GM12878 (cell line): ENCODE data around the gene FOXP1. TPM values are rescaled to one million over a fixed set of nuclear protein-coding genes. Genes with fewer than 3 reads are reported as not detected.

Source experiments
- ATAC-seq: fragments of 200-7000 bp; cut with Tn5 transposase; 3 replicates; pipeline ENCODE4 v1.9.1; 2020; ENCODE audit warnings: mild to moderate bottlenecking, moderate library complexity
- BruUV-seq: library from RNA; stranded (reverse); fragments of 400-500 nt; replicated peaks from 2 replicates; lab custom pipeline; 2021; lab: Mats Ljungman, UMichigan
- CTCF ChIA-PET: fragments of 300-600 bp; sonication (Branson Sonifier 250); formaldehyde crosslinking; extraction: SDS; loops from one replicate; lab custom pipeline; 2021; ENCODE audit warnings: inconsistent platforms; lab: Yijun Ruan, JAX
- POLR2A ChIA-PET: fragments of 350-600 bp; formaldehyde crosslinking; extraction: SDS; loops from one replicate; lab custom pipeline; 2021; ENCODE audit warnings: inconsistent platforms; lab: Charles Lee
- RAD21 ChIA-PET: fragments of 300-600 bp; sonication (Branson Sonifier 250); formaldehyde crosslinking; loops from one replicate; lab custom pipeline; 2023; ENCODE audit warnings: antibody characterized with exemption; ENCODE audit not compliant: unreplicated experiment; lab: Charles Lee
- SMC1A ChIA-PET: fragments of 300-600 bp; sonication (Branson Sonifier 250); formaldehyde crosslinking; loops from one replicate; lab custom pipeline; 2023; ENCODE audit not compliant: unreplicated experiment, uncharacterized antibody; lab: Charles Lee
- DNase-seq: peaks from one replicate; pipeline ENCODE4 v3.0.0-alpha.2; 2011; ENCODE audit warnings: low read depth, low spot score
- FAIRE-seq: peaks from 3 replicates; lab custom pipeline; 2011; peaks lifted over from hg19 to GRCh38; lab: Jason Lieb, UNC
- H2AFZ ChIP-seq: 2 replicates; pipeline ENCODE4 v1.6.0; 2011; ENCODE audit warnings: low read depth, low read length, control low read depth; ENCODE audit not compliant: control insufficient read depth
- H3K27ac ChIP-seq: 2 replicates; pipeline ENCODE4 v1.5.1; 2011; ENCODE audit warnings: control low read depth; ENCODE audit not compliant: control insufficient read depth, insufficient read depth
- H3K27me3 ChIP-seq, 2 experiments: replicated peaks in 1 of 2; 2 replicates each; pipeline versions ENCODE4 v1.6.0 to v1.6.1; 2011; ENCODE audit warnings: low read length in 1 of 2; ENCODE audit not compliant: control insufficient read depth in 2 of 2, insufficient read depth in 2 of 2
- H3K36me3 ChIP-seq, 2 experiments: 2 replicates each; pipeline ENCODE4 v1.5.1; 2011; ENCODE audit warnings: low read length in 1 of 2; ENCODE audit not compliant: control insufficient read depth in 2 of 2, insufficient read depth in 2 of 2
- H3K4me1 ChIP-seq: 2 replicates; pipeline ENCODE4 v1.6.1; 2011; ENCODE audit warnings: mild to moderate bottlenecking, low read length, moderate library complexity, mixed read lengths; ENCODE audit not compliant: control insufficient read depth, insufficient read depth
- H3K4me2 ChIP-seq: 2 replicates; pipeline ENCODE4 v1.6.0; 2011; ENCODE audit warnings: control low read depth; ENCODE audit not compliant: control insufficient read depth, insufficient read depth
- H3K4me3 ChIP-seq: fragments of 200-600 bp; sonication (generic); 2 replicates; pipeline ENCODE4 v1.5.1; 2016
- H3K79me2 ChIP-seq: 2 replicates; pipeline ENCODE4 v1.6.0; 2011; ENCODE audit warnings: low read length; ENCODE audit not compliant: control insufficient read depth, insufficient read depth
- H3K9ac ChIP-seq: 2 replicates; pipeline ENCODE4 v1.8.0; 2011; ENCODE audit warnings: low read length, control low read depth, mixed read lengths; ENCODE audit not compliant: control insufficient read depth, insufficient read depth
- H3K9me3 ChIP-seq: replicated peaks from 3 replicates; pipeline ENCODE4 v1.5.1; 2011; ENCODE audit warnings: mild to moderate bottlenecking, low read length; ENCODE audit not compliant: control insufficient read depth, insufficient read depth
- H4K20me1 ChIP-seq: 2 replicates; pipeline ENCODE4 v1.6.0; 2011; ENCODE audit not compliant: control insufficient read depth, insufficient read depth
- ATF2 ChIP-seq: IDR thresholded peaks from 2 replicates; pipeline ENCODE4 v1.6.1; 2012; ENCODE audit warnings: low read length, inconsistent platforms
- CBFB ChIP-seq: IDR thresholded peaks from 2 replicates; pipeline ENCODE4 v1.6.1; 2016; ENCODE audit warnings: antibody characterized with exemption, low read depth
- IKZF1 ChIP-seq: fragments of 450-650 bp; conservative IDR thresholded peaks from 2 replicates; pipeline ENCODE4 v1.6.1; 2017; ENCODE audit warnings: antibody characterized with exemption, mild to moderate bottlenecking
- KLF5 ChIP-seq: fragments of 450-650 bp; IDR thresholded peaks from 2 replicates; pipeline ENCODE4 v1.6.1; 2014; ENCODE audit warnings: mild to moderate bottlenecking; ENCODE audit not compliant: partially characterized antibody
- MAX ChIP-seq: IDR thresholded peaks from 2 replicates; pipeline ENCODE4 v1.6.1; 2012; ENCODE audit warnings: low read depth, low read length, improper control_type of control experiment
- MTA3 ChIP-seq: IDR thresholded peaks from 2 replicates; pipeline ENCODE4 v1.6.1; 2012; ENCODE audit warnings: low read length, inconsistent platforms, borderline replicate concordance
- NR2C1 ChIP-seq: fragments of 450-650 bp; IDR thresholded peaks from 2 replicates; pipeline ENCODE4 v1.6.1; 2017; ENCODE audit warnings: antibody characterized with exemption, mild to moderate bottlenecking, moderate library complexity
- RAD51 ChIP-seq: fragments of 450-650 bp; IDR thresholded peaks from 2 replicates; pipeline ENCODE4 v1.6.1; 2016; ENCODE audit warnings: moderate library complexity, mild to moderate bottlenecking, inconsistent platforms
- SP1 ChIP-seq: IDR thresholded peaks from one replicate; pipeline ENCODE4 v1.6.1; 2011; ENCODE audit warnings: low read depth, low read length
- SREBF1 ChIP-seq: IDR thresholded peaks from 2 replicates; pipeline ENCODE4 v1.6.1; 2012; ENCODE audit warnings: mild to moderate bottlenecking, low read length
- ZBTB33 ChIP-seq: fragments of 450-650 bp; IDR thresholded peaks from 2 replicates; pipeline ENCODE4 v1.6.1; 2017; ENCODE audit warnings: mild to moderate bottlenecking
- ZNF207 ChIP-seq: fragments of 450-650 bp; IDR thresholded peaks from 2 replicates; pipeline ENCODE4 v1.6.1; 2014; ENCODE audit warnings: antibody characterized with exemption, mild to moderate bottlenecking, borderline replicate concordance
- WGBS: methylation state at CpG from one replicate; pipeline ENCODE4 v1.1.6; 2016; ENCODE audit warnings: low lambda C conversion rate; ENCODE audit not compliant: insufficient replicate concordance, insufficient coverage; ENCODE audit errors: missing lambda C conversion rate; 5-methylcytosine and 5-hydroxymethylcytosine counted together
- in situ Hi-C: fragments of 300-500 bp; cut with MboI; formaldehyde crosslinking; loops from 9 replicates; pipeline ENCODE4 v1.14.3; 2018; ENCODE audit warnings: mixed read lengths
- intact Hi-C: fragments of 100-400 bp; cut with micrococcal nuclease; formaldehyde crosslinking; loops from one replicate; pipeline ENCODE4 v1.14.2; 2022; ENCODE audit not compliant: unreplicated experiment
- polyA plus RNA-seq, 11 experiments: library from polyadenylated mRNA; depleted of rRNA in 4 of 11; unstranded in 6 of 11; stranded (reverse) in 5 of 11; fragments of >200 nt; fragmentation: Nextera tagmentation in 4 of 11; fragmentation: Illumina TruSeq in 1 of 11; extraction: Ambion mirVana in 4 of 11; extraction: Trizol in 1 of 11; gene quantifications; 1 replicate in 1 of 11; 2 replicates in 10 of 11; pipeline versions ENCODE4 v1.2.1 to v1.2.3, GENCODE V29; 2011 to 2016; ENCODE audit warnings: inconsistent platforms in 2 of 11, missing spikeins in 2 of 11, low read depth in 1 of 11
- total RNA-seq, 4 experiments: library from RNA; depleted of rRNA in 3 of 4; stranded (reverse); fragments of >200 nt in 3 of 4; fragmentation: Illumina TruSeq in 1 of 4; extraction: Trizol in 1 of 4; gene quantifications; 2 replicates each; pipeline versions ENCODE4 v1.2.1 to v1.2.3, GENCODE V29; 2013 to 2021
- TF ChIP-seq, protein P1 (sequence below): IDR thresholded peaks from 2 replicates; pipeline ENCODE4 v1.6.1; 2012; ENCODE audit warnings: improper control_type of control experiment, low read depth, low read length; ENCODE audit not compliant: insufficient replicate concordance
- TF ChIP-seq, protein P2 (sequence below): fragments of 450-650 bp; IDR thresholded peaks from 2 replicates; pipeline ENCODE4 v1.6.1; 2017; ENCODE audit warnings: mild to moderate bottlenecking, low read depth, inconsistent platforms; ENCODE audit not compliant: poor library complexity, severe bottlenecking

FOXP1 gene
- total and polyA plus RNA-seq, 10 of the 15 experiments (the other 5 are each of a cell fraction or from before 2014, with no cell fraction given): 0.05 to 1.6 (median 0.20) TPM; not detected in 1

GRCh38 chr3:71061581-71061980 lies 521.9 kb downstream of the FOXP1 start:
- FAIRE-seq (no peak), DNase-seq (no peak), ATAC-seq (no peak)
- no peak overlapping the region for H3K4me3 ChIP-seq
- H3K27me3 ChIP-seq: peaks cover 7 to 9% of the 10 kb centered on the region in 2 experiments; a peak in 3 of 4 replicates
- H3K27ac ChIP-seq: no peak overlapping the region
- no peaks in the 10 kb centered on the region for H4K20me1 ChIP-seq
- in situ Hi-C loops: no loop called here
- H3K9me3 ChIP-seq: no peaks in the 10 kb centered on the region; the same call in 2 of the 3 replicates
- H3K9ac ChIP-seq: no peak overlapping the region
- no TSS peak for BruUV-seq
- CTCF ChIA-PET: interaction anchor here (1.4 kb wide), 1 partner anchor 10 kb away, joined by 4 read pairs; no protein-coding TSS in a partner anchor
- H3K4me1 ChIP-seq: peaks cover 8% of the 10 kb centered on the region; the same call in 1 of the 2 replicates
- no peak overlapping the region for H2AFZ ChIP-seq
- SMC1A ChIA-PET: interaction anchor here (1.1 kb wide), 1 partner anchor 55 kb away, joined by 3 read pairs; no protein-coding TSS in a partner anchor
- intact Hi-C loops: no loop called here
- H3K79me2 ChIP-seq: no peaks in the 10 kb centered on the region
- 21% methylated on average over 3 of the region's 3 CpGs for WGBS
- H3K4me2 ChIP-seq: no peak overlapping the region
- no peak for TF ChIP-seq ZBTB33
- TF ChIP-seq, protein P1, sequence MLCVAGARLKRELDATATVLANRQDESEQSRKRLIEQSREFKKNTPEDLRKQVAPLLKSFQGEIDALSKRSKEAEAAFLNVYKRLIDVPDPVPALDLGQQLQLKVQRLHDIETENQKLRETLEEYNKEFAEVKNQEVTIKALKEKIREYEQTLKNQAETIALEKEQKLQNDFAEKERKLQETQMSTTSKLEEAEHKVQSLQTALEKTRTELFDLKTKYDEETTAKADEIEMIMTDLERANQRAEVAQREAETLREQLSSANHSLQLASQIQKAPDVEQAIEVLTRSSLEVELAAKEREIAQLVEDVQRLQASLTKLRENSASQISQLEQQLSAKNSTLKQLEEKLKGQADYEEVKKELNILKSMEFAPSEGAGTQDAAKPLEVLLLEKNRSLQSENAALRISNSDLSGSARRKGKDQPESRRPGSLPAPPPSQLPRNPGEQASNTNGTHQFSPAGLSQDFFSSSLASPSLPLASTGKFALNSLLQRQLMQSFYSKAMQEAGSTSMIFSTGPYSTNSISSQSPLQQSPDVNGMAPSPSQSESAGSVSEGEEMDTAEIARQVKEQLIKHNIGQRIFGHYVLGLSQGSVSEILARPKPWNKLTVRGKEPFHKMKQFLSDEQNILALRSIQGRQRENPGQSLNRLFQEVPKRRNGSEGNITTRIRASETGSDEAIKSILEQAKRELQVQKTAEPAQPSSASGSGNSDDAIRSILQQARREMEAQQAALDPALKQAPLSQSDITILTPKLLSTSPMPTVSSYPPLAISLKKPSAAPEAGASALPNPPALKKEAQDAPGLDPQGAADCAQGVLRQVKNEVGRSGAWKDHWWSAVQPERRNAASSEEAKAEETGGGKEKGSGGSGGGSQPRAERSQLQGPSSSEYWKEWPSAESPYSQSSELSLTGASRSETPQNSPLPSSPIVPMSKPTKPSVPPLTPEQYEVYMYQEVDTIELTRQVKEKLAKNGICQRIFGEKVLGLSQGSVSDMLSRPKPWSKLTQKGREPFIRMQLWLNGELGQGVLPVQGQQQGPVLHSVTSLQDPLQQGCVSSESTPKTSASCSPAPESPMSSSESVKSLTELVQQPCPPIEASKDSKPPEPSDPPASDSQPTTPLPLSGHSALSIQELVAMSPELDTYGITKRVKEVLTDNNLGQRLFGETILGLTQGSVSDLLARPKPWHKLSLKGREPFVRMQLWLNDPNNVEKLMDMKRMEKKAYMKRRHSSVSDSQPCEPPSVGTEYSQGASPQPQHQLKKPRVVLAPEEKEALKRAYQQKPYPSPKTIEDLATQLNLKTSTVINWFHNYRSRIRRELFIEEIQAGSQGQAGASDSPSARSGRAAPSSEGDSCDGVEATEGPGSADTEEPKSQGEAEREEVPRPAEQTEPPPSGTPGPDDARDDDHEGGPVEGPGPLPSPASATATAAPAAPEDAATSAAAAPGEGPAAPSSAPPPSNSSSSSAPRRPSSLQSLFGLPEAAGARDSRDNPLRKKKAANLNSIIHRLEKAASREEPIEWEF: no peak
- TF ChIP-seq ATF2: no peak
- TF ChIP-seq IKZF1: no peak
- no peak for TF ChIP-seq MAX
- TF ChIP-seq ZNF207: no peak
- TF ChIP-seq KLF5: no peak
- TF ChIP-seq SREBF1: no peak
- TF ChIP-seq RAD51: no peak
- no peak for TF ChIP-seq NR2C1
- no peak for TF ChIP-seq CBFB
- no peak for TF ChIP-seq MTA3
- TF ChIP-seq SP1: no peak
- TF ChIP-seq, protein P2, sequence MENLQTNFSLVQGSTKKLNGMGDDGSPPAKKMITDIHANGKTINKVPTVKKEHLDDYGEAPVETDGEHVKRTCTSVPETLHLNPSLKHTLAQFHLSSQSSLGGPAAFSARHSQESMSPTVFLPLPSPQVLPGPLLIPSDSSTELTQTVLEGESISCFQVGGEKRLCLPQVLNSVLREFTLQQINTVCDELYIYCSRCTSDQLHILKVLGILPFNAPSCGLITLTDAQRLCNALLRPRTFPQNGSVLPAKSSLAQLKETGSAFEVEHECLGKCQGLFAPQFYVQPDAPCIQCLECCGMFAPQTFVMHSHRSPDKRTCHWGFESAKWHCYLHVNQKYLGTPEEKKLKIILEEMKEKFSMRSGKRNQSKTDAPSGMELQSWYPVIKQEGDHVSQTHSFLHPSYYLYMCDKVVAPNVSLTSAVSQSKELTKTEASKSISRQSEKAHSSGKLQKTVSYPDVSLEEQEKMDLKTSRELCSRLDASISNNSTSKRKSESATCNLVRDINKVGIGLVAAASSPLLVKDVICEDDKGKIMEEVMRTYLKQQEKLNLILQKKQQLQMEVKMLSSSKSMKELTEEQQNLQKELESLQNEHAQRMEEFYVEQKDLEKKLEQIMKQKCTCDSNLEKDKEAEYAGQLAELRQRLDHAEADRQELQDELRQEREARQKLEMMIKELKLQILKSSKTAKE: no peak
- POLR2A ChIA-PET: no interaction called here
- RAD21 ChIA-PET: no interaction called here
- no peaks in the 10 kb centered on the region for H3K36me3 ChIP-seq
